GM21360 (cell line): ENCODE measurements around the gene ZDHHC8.

Experiments
- ATAC-seq: cut with Tn5 transposase; IDR thresholded peaks from one replicate; pipeline ENCODE4 v1.9.1; 2021; ENCODE audit warnings: mild to moderate bottlenecking, moderate library complexity; ENCODE audit not compliant: unreplicated experiment

Gene ZDHHC8

GRCh38 chr22:20094197-20094807, 37.3 kb upstream of the ZDHHC8 start:
- ATAC-seq = no peak

GRCh38 chr22:20095521-20095920, 36.1 kb upstream of the ZDHHC8 start:
- no peak for ATAC-seq

DNA sequence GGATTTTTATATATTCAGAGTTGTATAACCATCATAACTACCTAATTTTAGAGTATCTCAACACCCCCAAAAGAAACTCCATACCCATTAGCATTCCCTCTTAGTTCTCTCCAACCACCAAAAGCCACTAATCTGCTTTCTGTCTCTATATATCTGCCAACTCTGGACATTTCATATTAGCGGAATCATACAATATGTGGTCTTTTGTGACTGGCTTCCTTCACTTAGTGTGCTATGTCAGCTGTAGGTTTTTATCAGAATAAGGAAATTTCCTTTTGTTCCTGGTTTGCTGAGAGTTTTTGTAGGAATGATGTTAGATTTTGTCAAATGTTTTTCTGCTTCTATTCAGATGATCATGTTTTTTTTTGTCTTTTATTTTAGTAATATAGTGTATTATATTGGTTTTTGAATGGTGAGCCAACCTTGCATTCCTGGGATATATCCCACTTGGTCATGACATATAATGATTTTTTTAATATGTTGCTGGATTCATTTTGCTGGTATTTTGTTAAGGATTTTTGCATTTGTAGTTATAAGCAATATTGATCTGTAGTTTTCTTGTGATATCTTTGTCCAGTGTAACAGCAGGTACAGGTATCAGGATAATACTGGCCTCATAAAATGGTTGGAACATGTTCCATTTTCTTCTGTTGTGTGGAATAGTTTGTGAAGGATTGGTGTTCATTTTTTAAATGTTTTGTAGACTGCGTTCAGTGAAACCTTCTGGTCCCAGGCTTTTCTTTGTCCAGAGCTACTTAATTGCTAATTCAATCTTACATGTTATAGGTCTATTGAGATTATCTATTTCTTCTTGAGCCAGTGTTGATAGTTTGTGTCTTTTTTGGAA, 34.8 kb upstream of the ZDHHC8 start:
- no peak for ATAC-seq

- no peak for ATAC-seq
These were observed 32.4 kb upstream of the ZDHHC8 start for GRCh38 chr22:20099099-20099711.

DNA sequence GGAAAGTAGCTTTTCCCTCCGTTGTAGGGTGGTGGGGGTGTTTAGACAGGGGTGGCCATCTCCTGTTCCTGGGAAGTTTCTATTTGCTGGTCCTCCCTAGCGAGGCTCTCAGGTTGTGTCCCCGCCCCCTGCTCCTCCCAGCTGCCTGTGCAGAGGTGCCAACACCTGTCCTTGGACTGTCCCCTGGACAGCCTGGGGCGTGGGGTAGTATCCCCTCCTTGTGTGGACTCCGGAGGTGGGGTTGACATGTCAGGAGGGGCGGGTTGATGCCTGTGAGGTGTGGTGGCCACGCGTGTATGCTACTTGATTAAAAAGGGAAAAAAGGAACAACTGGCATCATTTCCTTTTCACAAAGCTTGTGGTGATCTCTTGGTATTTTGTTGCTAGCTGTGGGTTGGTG, 30.0 kb upstream of the ZDHHC8 start:
- no peak for ATAC-seq

DNA sequence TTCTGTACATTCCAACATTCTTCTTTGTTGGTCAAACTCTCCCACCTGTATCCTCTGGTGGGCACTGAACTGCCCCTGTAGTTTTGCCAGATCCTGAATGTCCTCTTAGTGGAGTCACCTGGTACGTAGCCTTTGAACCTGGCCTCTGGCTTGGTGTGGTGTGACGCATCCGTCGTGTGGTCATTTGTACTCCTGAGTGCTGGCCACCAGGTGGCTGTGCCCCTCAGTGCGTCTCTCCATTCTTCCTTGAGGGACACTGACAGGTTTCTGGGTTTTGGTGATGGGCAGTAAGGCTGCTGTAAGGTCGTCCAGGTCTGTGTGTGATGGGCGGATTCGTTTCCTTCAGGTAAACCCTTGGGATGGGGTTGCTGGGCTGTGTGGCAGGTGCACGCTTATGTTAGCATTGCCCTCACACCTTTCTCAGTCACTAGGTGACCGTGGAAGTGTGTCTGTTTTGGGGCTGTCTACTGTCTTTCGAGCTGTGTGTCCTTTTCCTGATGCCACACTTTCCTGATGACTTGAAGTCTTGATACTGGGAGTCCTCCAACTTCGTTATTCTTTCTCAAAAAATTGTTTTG, 29.3 kb upstream of the ZDHHC8 start:
- no peak for ATAC-seq

DNA sequence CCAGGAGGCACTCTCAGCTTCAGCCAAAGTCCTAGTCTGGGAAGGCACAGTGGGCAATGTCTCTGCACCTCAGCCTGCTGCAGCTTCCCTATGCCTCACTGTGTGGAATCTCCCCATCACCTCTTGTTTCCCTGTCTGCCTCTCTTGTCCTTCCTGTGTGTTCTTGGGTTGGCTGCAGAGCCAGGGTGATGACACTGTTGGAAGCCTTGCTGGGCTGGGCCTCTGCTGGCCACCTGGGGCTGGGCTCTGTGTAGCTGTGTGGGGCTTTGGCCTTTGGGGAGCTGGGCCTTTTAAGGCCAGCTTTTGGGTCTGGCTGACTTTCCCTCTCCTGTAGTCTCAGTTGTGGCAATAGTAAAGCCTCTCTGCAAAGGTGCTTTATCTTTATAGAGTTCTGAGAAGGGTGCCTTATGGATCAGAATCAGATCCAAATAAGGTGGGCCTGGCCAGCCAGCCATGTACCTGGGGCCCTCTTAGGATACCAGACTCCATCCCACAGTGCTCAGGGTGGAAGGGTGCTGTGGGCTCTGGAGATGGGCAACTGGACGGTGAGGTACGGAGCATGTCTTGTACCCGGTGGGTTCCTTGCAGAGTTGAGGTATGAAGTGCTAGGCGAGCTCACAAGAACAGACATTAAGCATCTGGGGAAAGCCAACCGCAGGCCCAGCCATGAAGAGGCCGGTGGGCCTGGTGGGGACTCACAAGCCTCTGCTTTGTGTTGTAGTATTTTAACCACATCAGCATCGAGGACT, 26.0 kb upstream of the ZDHHC8 start:
- ATAC-seq = no peak

- no peak for ATAC-seq
These were observed 25.3 kb upstream of the ZDHHC8 start for GRCh38 chr22:20106205-20106848.

DNA sequence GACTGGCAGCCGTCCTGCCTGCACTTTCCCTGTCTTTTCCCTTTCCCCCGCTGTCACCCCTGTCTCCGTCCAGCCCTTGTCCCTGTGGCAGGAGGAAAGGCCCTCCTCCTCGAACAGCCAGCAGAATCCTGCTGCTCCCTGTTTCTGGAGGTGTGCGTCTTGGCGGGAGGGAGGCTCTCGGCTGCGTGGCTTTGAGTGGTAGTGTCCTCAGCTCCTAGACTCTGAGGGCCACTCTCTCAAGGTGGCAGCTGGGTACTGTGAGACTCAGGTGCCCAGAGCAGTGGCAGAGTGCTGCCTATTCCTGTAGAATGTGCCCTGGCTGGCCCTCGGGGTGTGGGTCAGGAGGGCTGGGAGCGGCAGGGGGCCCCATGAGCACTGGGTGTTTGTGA, 24.8 kb upstream of the ZDHHC8 start:
- no peak for ATAC-seq

- ATAC-seq = no peak
These were observed 24.1 kb upstream of the ZDHHC8 start for GRCh38 chr22:20107471-20107901.

- no peak for ATAC-seq
These were observed 23.4 kb upstream of the ZDHHC8 start for GRCh38 chr22:20107951-20108756.

GRCh38 chr22:20108757-20109230, 22.8 kb upstream of the ZDHHC8 start:
- no peak for ATAC-seq

GRCh38 chr22:20109411-20110358, 21.9 kb upstream of the ZDHHC8 start:
- ATAC-seq = no peak

DNA sequence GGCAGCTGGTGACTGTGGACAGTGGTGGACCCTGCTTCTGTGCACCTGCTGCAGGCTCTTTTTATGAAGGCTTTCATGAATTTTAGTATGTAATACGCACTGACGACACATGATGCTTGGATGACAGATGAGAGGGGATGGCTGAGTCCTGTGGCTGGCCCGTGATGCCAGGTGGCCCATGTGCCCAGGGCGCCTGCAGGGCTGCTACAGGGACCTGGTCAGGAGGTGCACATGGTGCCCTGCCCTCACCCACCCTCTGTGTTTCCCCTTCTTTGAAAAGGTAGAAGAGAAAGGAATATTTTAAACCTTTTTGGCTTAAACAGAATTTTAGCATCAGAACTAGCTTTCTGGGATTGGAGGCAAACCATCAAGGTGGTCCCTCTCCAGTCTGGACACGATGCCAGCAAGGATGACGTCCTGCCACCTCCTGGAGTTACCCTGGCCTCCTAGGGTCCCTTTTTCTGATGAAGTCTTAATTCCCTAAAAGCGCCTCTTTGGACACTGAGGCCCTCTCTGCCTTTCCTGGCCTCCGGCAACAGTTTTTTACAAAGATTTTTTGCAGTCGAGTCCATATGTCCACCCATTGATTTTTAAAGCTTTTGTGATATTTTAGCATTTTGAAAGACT, 21.1 kb upstream of the ZDHHC8 start:
- no peak for ATAC-seq

GRCh38 chr22:20111045-20111688, 20.4 kb upstream of the ZDHHC8 start:
- no peak for ATAC-seq

- ATAC-seq = no peak
These were observed 19.6 kb upstream of the ZDHHC8 start for GRCh38 chr22:20111689-20112622.
